Liver (tissue), 9 donors: Measurements from ENCODE around the gene ANO4. TPM values are rescaled to one million over a fixed set of nuclear protein-coding genes. Genes with fewer than 3 reads are reported as not detected.

Source experiments
- DNase-seq: peaks from one replicate; pipeline ENCODE4 v3.0.0-alpha.2; 2017; ENCODE audit warnings: low spot score
- H3K27ac ChIP-seq, 2 donors: one replicate each; pipeline ENCODE4 v1.7.0; 2013; ENCODE audit warnings: inconsistent platforms in 2 of 2, low read length in 2 of 2, control low read depth in 1 of 2, low read depth in 1 of 2, mild to moderate bottlenecking in 1 of 2
- H3K27me3 ChIP-seq, 4 donors: one replicate each; pipeline versions ENCODE4 v1.6.1 to v1.7.0; 2013; ENCODE audit warnings: low read length in 3 of 4, inconsistent platforms in 1 of 4, mild to moderate bottlenecking in 1 of 4, moderate library complexity in 1 of 4; ENCODE audit not compliant: control insufficient read depth in 4 of 4, insufficient read depth in 4 of 4
- H3K36me3 ChIP-seq, 4 donors: one replicate each; pipeline versions ENCODE4 v1.6.1 to v1.7.0; 2013; ENCODE audit warnings: low read length in 3 of 4, mild to moderate bottlenecking in 3 of 4, low read depth in 1 of 4, moderate library complexity in 1 of 4; ENCODE audit not compliant: control insufficient read depth in 4 of 4, insufficient read depth in 3 of 4
- H3K4me1 ChIP-seq, 4 donors: one replicate each; pipeline versions ENCODE4 v1.6.1 to v1.7.0; 2013; ENCODE audit warnings: low read length in 3 of 4, mild to moderate bottlenecking in 3 of 4, moderate library complexity in 1 of 4; ENCODE audit not compliant: control insufficient read depth in 4 of 4, insufficient read depth in 4 of 4
- H3K4me3 ChIP-seq, 3 donors: one replicate each; pipeline versions ENCODE4 v1.6.1 to v1.7.0; 2013; ENCODE audit warnings: low read length in 3 of 3, control low read depth in 1 of 3, low read depth in 1 of 3, mild to moderate bottlenecking in 1 of 3
- H3K9ac ChIP-seq, 2 donors: one replicate each; pipeline ENCODE4 v1.7.0; 2013; ENCODE audit warnings: low read length in 2 of 2, mild to moderate bottlenecking in 2 of 2, moderate library complexity in 2 of 2, control low read depth in 1 of 2, low read depth in 1 of 2
- H3K9me3 ChIP-seq, 4 donors: one replicate each; pipeline versions ENCODE4 v1.6.1 to v1.7.0; 2013; ENCODE audit warnings: low read length in 3 of 4; ENCODE audit not compliant: control insufficient read depth in 4 of 4
- EGR1 ChIP-seq, 2 donors: IDR thresholded peaks; 2 replicates each; pipeline ENCODE4 v1.6.1; 2016 to 2018; ENCODE audit warnings: antibody characterized with exemption in 2 of 2, low read depth in 2 of 2
- FOXA1 ChIP-seq: IDR thresholded peaks from 2 replicates; pipeline ENCODE4 v1.6.1; 2016; ENCODE audit warnings: antibody characterized with exemption
- FOXA2 ChIP-seq: IDR thresholded peaks from 2 replicates; pipeline ENCODE4 v1.6.1; 2016; ENCODE audit warnings: antibody characterized with exemption
- GABPA ChIP-seq, 2 donors: IDR thresholded peaks in 1 of 2; conservative IDR thresholded peaks in 1 of 2; 2 replicates each; pipeline ENCODE4 v1.6.1; 2016; ENCODE audit warnings: antibody characterized with exemption in 2 of 2, mild to moderate bottlenecking in 1 of 2, moderate library complexity in 1 of 2
- HNF4A ChIP-seq, 2 donors: conservative IDR thresholded peaks; 2 replicates each; pipeline ENCODE4 v1.6.1; 2016; ENCODE audit warnings: antibody characterized with exemption in 2 of 2, mild to moderate bottlenecking in 2 of 2
- HNF4G ChIP-seq: IDR thresholded peaks from 2 replicates; pipeline ENCODE4 v1.6.1; 2016; ENCODE audit warnings: antibody characterized with exemption
- JUND ChIP-seq, 2 donors: IDR thresholded peaks; 2 replicates each; pipeline ENCODE4 v1.6.1; 2016; ENCODE audit warnings: antibody characterized with exemption in 2 of 2
- NR2F2 ChIP-seq: IDR thresholded peaks from 2 replicates; pipeline ENCODE4 v1.6.1; 2016; ENCODE audit warnings: antibody characterized with exemption
- RAD21 ChIP-seq, 2 donors: IDR thresholded peaks; 2 replicates each; pipeline ENCODE4 v1.6.1; 2016; ENCODE audit warnings: antibody characterized with exemption in 2 of 2, mild to moderate bottlenecking in 2 of 2
- SP1 ChIP-seq: IDR thresholded peaks from 2 replicates; pipeline ENCODE4 v1.6.1; 2018; ENCODE audit warnings: antibody characterized with exemption, mild to moderate bottlenecking
- TAF1 ChIP-seq: conservative IDR thresholded peaks from 2 replicates; pipeline ENCODE4 v1.6.1; 2016; ENCODE audit warnings: antibody characterized with exemption, mild to moderate bottlenecking
- YY1 ChIP-seq: IDR thresholded peaks from 2 replicates; pipeline ENCODE4 v1.6.1; 2016; ENCODE audit warnings: antibody characterized with exemption, mild to moderate bottlenecking
- WGBS: extraction: QIAGEN DNeasy Blood & Tissue Kit; methylation state at CpG from one replicate; pipeline ENCODE4 v1.1.7; 2013; 5-methylcytosine and 5-hydroxymethylcytosine counted together
- polyA plus RNA-seq, 2 donors: library from polyadenylated mRNA; stranded (reverse) in 1 of 2; unstranded in 1 of 2; fragments of 200-250 nt in 1 of 2; fragments of >200 nt in 1 of 2; fragmentation: Nextera tagmentation in 1 of 2; extraction: Ambion mirVana in 1 of 2; gene quantifications; one replicate each; pipeline versions ENCODE4 v1.2.1 to v1.2.3, GENCODE V29; 2013 to 2015
- total RNA-seq, 2 donors: library from RNA; depleted of rRNA; stranded (reverse); fragments of >200 nt; gene quantifications; one replicate each; pipeline ENCODE4 v1.2.3, GENCODE V29; 2014
- TF ChIP-seq, protein P1 (sequence below): fragments of 150-350 bp; IDR thresholded peaks from 2 replicates; pipeline ENCODE4 v1.5.1; 2017; ENCODE audit warnings: improper control_type of control experiment, low read depth, low read length; ENCODE audit not compliant: missing input control
- TF ChIP-seq, protein P2 (sequence below): IDR thresholded peaks from 2 replicates; pipeline ENCODE4 v1.6.1; 2016; ENCODE audit warnings: antibody characterized with exemption
- TF ChIP-seq, protein P3 (sequence below): IDR thresholded peaks from 2 replicates; pipeline ENCODE4 v1.6.1; 2016; ENCODE audit warnings: antibody characterized with exemption
- TF ChIP-seq, protein P4 (sequence below): IDR thresholded peaks from 2 replicates; pipeline ENCODE4 v1.6.1; 2016; ENCODE audit warnings: antibody characterized with exemption
- TF ChIP-seq, protein P5 (sequence below): IDR thresholded peaks from 2 replicates; pipeline ENCODE4 v1.6.1; 2016; ENCODE audit warnings: antibody characterized with exemption, mild to moderate bottlenecking
- donor health status: healthy.
- donor health status: healthy.
- donor health status: healthy.
- donor health status: healthy.
- donor health status: healthy.

Gene ANO4
- total and polyA plus RNA-seq, 4 donors, result 0.08 to 2.2 (median 0.17) TPM; not detected in 1

DNA sequence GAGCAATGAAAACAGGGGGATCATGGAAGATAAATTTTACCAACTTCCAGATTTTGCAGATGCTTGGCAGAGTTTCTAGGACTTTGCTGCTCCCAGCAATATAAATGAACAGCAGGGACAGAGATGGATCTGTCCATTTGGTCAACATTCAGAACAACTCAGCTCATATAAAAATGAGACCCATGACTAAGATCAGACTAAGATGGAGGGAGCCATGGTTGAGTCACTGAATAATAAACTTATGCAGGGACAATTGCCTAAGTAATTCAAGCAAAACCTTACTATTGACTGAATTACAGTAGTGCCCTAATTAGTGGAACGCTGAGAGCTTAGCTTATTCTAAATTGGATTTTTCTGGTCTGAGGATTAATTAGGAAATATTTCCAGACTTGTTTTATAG lies 210.3 kb downstream of the ANO4 start:
- TF ChIP-seq HNF4A (conservative IDR thresholded peaks at IDR 0.05) (no peak), FOXA1 (no peak), EGR1 (IDR thresholded peaks at IDR 0.05; ENCODE audit: low read depth in 2 of 2) (no peak), TAF1 (no peak), GABPA (IDR thresholded peaks at IDR 0.05 in 1 of 2, conservative IDR thresholded peaks at IDR 0.05 in 1 of 2) (no peak)
- TF ChIP-seq, protein P1, sequence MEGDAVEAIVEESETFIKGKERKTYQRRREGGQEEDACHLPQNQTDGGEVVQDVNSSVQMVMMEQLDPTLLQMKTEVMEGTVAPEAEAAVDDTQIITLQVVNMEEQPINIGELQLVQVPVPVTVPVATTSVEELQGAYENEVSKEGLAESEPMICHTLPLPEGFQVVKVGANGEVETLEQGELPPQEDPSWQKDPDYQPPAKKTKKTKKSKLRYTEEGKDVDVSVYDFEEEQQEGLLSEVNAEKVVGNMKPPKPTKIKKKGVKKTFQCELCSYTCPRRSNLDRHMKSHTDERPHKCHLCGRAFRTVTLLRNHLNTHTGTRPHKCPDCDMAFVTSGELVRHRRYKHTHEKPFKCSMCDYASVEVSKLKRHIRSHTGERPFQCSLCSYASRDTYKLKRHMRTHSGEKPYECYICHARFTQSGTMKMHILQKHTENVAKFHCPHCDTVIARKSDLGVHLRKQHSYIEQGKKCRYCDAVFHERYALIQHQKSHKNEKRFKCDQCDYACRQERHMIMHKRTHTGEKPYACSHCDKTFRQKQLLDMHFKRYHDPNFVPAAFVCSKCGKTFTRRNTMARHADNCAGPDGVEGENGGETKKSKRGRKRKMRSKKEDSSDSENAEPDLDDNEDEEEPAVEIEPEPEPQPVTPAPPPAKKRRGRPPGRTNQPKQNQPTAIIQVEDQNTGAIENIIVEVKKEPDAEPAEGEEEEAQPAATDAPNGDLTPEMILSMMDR, result no peak
- no peak overlapping the region for H3K27ac ChIP-seq
- no peaks in the 10 kb centered on the region for H3K27me3 ChIP-seq
- 94% methylated on average over 1 of the region's 1 CpG for WGBS
- no peaks in the 10 kb centered on the region for H3K36me3 ChIP-seq
- no peak for DNase-seq
- H3K4me1 ChIP-seq, result no peaks in the 10 kb centered on the region
- H3K4me3 ChIP-seq, result no peak overlapping the region
- peaks cover 0 to 8% (median 5%) of the 10 kb centered on the region in 4 donors for H3K9me3 ChIP-seq
- H3K9ac ChIP-seq, result no peak overlapping the region

DNA sequence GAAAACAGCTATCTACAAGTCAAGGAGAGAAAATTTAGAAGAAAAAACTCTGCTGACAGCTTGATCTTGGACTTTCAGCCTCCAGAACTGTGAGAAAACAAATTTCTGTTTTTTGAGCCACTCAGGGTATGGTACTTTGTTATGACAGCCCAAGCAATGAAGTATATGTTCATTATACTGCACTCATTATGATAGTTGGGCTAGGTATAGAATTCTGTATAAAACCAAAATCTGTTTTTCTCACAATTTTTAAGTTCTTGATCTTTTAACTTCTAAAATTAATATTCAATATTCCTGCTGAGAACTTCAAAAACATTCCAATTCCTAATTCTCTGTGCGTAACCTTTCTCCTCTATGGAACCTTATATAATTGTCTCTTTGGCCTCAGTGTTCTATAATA lies 214.7 kb downstream of the ANO4 start:
- Histone ChIP-seq H3K36me3 (no peaks in the 10 kb centered on the region), H3K27ac (no peak overlapping the region), H3K4me3 (no peak overlapping the region), H3K27me3 (no peaks in the 10 kb centered on the region), H3K9me3 (peaks cover 0 to 12% (median 6%) of the 10 kb centered on the region in 4 donors), H3K4me1 (no peaks in the 10 kb centered on the region), H3K9ac (no peak overlapping the region)
- WGBS, result 93% methylated on average over 1 of the region's 1 CpG
- DNase-seq, result no peak
- TF ChIP-seq, protein P2, sequence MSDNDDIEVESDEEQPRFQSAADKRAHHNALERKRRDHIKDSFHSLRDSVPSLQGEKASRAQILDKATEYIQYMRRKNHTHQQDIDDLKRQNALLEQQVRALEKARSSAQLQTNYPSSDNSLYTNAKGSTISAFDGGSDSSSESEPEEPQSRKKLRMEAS, result no peak
- no peak for TF ChIP-seq RAD21 (IDR thresholded peaks at IDR 0.05)
- TF ChIP-seq, protein P3, sequence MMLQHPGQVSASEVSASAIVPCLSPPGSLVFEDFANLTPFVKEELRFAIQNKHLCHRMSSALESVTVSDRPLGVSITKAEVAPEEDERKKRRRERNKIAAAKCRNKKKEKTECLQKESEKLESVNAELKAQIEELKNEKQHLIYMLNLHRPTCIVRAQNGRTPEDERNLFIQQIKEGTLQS, result no peak
- TF ChIP-seq, protein P1, result no peak
- TF ChIP-seq, protein P4, sequence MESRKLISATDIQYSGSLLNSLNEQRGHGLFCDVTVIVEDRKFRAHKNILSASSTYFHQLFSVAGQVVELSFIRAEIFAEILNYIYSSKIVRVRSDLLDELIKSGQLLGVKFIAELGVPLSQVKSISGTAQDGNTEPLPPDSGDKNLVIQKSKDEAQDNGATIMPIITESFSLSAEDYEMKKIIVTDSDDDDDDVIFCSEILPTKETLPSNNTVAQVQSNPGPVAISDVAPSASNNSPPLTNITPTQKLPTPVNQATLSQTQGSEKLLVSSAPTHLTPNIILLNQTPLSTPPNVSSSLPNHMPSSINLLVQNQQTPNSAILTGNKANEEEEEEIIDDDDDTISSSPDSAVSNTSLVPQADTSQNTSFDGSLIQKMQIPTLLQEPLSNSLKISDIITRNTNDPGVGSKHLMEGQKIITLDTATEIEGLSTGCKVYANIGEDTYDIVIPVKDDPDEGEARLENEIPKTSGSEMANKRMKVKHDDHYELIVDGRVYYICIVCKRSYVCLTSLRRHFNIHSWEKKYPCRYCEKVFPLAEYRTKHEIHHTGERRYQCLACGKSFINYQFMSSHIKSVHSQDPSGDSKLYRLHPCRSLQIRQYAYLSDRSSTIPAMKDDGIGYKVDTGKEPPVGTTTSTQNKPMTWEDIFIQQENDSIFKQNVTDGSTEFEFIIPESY, result no peak
- no peak for TF ChIP-seq YY1
- no peak for TF ChIP-seq NR2F2
- no peak for TF ChIP-seq EGR1 (IDR thresholded peaks at IDR 0.05; ENCODE audit: low read depth in 2 of 2)
- no peak for TF ChIP-seq FOXA2
- no peak for TF ChIP-seq JUND (IDR thresholded peaks at IDR 0.05)
- TF ChIP-seq, protein P5, sequence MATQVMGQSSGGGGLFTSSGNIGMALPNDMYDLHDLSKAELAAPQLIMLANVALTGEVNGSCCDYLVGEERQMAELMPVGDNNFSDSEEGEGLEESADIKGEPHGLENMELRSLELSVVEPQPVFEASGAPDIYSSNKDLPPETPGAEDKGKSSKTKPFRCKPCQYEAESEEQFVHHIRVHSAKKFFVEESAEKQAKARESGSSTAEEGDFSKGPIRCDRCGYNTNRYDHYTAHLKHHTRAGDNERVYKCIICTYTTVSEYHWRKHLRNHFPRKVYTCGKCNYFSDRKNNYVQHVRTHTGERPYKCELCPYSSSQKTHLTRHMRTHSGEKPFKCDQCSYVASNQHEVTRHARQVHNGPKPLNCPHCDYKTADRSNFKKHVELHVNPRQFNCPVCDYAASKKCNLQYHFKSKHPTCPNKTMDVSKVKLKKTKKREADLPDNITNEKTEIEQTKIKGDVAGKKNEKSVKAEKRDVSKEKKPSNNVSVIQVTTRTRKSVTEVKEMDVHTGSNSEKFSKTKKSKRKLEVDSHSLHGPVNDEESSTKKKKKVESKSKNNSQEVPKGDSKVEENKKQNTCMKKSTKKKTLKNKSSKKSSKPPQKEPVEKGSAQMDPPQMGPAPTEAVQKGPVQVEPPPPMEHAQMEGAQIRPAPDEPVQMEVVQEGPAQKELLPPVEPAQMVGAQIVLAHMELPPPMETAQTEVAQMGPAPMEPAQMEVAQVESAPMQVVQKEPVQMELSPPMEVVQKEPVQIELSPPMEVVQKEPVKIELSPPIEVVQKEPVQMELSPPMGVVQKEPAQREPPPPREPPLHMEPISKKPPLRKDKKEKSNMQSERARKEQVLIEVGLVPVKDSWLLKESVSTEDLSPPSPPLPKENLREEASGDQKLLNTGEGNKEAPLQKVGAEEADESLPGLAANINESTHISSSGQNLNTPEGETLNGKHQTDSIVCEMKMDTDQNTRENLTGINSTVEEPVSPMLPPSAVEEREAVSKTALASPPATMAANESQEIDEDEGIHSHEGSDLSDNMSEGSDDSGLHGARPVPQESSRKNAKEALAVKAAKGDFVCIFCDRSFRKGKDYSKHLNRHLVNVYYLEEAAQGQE, result no peak
- TF ChIP-seq SP1, result no peak
- TF ChIP-seq TAF1, result no peak
- no peak for TF ChIP-seq HNF4A (conservative IDR thresholded peaks at IDR 0.05)
- TF ChIP-seq HNF4G, result no peak
